ENCODE measurements around the gene CCDC97.

Gene CCDC97

DNA sequence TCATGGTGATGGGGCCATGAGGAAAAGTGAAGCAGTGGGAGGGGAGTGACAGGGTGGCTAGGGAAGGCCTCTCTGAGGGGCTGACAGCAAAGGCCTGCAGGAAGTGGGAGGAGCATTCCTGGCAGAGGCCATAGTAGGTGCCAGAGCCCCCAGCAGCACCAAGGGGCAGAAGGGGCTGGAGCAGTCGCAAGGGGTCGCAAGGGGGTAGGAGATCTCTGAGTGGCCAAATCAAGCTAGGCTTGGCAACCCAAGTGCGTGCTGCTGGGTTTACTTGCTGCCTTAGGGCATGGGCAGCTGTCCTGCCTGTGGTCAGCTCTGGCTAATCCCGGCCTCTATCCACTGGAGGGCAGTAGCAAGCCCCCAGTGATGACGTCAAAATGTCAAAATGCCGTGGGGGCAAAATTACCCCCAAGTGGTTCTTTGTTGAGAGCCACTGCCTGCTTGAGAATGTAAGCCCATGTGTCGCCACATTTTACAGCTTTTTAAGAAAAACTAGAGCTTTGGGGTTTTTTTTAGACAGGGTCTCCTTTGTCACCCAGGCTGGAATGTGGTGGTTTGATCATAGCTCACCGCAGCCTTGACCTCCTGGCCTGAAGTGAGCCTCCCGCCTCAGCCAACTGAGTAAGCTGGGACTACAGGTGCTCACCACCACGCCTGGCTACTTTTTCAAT is 11.8 kb downstream of the CCDC97 start:
- peak; percentile 71 for DNase-seq

DNA sequence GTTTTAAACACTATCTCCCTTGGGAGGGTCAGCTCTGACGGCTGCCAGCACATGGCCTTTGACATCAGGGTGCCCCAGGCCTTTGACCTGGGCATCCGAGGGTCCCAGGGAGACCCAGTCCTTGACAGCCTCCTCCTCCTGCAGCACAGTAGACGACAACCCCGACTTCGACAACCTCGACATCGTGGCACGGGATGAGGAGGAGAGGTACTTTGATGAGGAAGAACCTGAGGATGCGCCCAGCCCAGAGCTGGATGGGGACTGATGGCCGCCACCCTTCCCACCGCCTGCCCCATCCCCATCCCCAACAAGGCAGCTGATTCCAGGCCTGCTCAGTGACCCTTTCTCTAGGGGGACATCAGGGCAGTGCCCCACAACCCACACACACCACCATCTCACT is 12.5 kb downstream of the CCDC97 start:
- no peak for DNase-seq

DNA sequence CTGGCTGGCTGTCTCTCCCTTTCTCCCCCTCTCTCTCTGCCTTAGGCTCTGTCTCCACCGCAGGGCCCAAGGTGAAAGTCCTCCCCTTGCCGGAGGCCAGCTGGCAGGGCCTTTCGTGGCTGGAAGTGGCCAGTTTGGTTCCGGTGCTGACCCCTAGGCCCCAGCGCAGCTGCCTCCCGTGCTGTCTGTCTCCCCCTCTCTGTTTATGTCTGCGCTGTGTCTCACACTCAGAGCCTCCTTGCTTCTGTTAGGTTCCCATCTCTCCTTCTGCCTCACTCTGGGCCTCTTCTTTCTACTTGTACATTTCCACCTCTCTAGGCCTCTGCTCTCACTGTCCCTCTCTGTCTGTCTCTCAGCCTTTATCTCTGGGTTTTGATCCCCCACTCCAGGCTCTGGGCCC is 13.1 kb downstream of the CCDC97 start:
- peak; percentile 45 for DNase-seq

DNA sequence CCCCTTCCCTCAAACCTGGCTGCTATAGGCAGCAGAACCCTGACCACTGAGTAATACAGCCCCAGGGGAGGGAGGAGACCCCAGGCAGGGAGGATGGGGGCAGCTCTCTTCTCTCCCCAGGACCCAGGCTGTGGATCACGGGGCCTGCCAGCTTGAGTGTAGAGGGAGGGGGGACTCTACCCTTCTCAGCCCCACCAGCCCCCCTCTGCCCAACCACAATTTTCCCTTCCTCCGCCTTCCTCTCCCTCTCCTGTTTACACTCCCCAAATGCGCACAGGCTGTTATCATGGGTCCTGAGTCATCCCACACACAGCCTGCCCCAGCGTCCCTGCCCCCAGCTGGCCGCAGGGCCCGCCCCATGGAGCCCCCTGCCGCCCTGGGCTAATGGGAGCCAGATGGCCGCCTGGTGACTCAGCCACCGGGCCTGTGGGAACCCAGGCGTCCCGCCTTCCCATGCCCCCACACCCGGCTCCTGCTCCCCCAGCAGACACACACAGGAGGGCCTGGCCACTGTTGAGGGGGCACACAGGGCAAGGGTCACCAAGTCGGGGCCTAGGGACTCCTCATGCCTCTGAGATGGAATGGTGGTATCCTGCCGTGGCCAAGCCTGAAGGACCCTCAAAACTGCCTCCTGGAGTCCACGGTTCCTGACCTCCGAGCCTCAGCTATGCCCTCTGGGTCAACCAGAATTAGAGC is 13.6 kb downstream of the CCDC97 start:
- peak; percentile 81 for DNase-seq

DNA sequence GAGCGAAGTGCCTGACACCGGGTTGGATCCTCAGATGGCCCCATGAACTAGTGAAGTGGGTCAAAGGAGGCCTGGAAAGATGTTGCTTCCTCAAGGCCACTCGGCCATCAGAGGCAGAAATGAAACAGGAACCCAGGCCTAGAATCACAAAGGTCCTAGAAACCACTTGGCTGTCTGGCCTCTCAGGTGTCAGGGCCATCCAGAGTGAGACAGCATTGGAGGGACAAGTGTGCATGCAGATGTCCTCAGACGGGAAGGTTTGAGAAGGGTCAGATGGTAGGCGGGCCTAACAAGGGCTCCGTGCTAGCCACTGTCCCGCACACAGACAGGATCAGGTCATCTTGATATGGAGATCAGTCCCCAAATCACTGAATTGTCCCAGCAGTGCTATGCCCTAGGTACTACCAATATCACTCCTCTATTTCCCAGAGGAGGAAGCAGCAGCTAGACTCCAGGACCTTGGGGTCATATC is 14.3 kb downstream of the CCDC97 start:
- DNase-seq = no peak

DNA sequence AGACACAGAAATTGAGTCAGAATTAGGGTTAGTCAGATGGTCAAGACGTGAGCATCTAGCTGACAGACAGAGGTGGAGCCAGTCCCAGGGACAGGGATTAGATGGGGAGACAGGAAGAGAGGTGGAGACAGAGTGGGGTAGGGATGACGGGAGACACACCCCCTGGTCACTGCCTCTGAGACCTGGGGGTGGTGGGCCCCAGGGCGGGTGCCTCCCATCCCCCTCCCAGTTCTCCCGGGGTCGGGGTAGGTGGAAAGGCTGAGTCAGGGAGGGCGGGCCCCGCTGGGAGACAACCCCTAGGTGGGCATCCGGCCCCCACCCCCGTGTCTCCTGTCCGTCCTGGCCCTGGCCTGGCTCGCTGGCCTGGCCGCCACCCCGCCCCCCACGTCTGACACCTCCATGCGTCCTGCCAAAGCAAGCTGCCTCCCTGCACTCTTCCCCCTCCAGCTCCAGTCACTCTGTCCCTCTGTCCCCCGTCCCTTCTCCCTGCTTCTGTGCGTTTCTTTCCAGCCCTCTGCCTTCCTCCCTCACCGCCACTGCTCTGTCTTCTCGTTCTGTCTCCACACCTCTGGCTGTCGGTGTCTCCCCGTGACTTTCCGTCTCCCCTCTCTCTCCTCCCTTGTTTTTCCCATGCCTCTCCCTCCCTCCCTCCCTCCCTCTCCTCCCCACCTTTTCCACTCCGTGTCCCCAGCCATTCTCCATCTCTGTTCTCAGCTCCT is 15.1 kb downstream of the CCDC97 start:
- peak; percentile 64 for DNase-seq

DNA sequence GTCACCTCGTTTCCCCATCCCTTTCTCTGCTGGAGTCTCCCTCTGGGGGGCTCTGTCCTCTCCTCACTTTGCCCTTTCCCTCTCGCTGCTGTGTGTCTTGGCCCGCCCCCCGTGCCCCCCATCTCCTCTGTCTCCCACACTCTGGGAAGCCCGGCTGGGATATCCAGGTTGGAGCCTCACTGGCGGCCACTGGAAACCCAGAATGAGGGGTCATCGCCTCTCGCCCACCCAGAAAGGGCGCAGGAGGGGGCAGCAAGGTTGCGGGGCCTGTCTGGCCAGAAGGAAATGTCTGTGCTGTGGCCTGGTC is 15.6 kb downstream of the CCDC97 start:
- DNase-seq = no peak

DNA sequence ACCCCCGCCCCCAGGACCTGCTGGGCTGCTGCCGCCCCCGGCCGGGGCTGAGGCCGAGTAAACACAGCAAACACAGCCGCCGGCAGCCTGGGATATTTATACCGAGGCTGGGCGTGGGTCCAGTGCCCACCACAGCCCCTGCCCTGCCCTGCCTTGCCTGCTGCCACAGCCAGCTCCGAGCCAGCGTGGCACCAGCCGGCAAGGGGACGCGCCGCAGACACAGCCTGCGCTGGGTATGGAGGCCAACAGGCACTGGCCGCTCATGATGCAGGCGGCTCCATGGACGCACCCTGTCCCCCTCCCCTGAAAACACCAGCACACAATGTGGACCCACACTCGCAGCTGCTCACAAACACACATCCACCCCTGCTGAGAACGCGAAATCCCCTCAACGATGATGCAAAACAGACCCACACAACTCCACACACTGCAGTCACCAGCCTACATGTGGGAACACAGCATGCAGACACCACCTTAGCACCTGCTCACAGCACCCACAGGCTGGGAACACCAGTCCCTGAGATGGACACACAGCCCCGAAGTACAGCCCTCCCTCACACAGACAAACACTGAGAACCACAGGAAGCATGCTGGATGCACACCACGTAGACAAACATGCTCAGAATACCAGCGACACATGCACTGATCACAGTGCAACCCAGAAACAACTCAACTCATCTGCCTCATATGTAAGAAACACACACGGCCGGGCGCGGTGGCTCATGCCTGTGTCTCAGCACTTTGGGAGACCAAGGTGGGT is 16.2 kb downstream of the CCDC97 start:
- no peak for DNase-seq

DNA sequence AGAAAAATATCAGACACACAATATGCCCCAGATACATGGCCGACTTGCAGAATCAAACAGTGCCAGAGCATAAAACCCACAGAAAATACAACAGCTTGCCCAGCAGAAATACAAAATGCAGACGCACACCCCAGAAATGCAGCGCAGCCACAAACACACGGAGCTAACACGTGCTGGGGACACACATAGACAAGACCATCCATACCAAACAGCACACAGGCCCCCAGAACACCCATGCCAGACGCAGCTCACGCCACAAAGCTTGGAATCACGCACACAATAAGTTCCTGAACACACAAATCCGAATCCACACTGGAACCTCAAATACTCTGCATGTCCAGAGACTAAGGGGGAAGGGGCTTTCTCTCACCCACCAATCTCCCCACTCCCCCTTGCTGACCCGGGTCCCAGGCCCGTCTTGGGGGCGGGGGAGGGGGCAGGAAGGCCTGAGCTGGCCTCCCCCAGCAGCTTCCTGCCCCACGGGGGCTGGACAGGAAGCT is 17.2 kb downstream of the CCDC97 start:
- DNase-seq = no peak

DNA sequence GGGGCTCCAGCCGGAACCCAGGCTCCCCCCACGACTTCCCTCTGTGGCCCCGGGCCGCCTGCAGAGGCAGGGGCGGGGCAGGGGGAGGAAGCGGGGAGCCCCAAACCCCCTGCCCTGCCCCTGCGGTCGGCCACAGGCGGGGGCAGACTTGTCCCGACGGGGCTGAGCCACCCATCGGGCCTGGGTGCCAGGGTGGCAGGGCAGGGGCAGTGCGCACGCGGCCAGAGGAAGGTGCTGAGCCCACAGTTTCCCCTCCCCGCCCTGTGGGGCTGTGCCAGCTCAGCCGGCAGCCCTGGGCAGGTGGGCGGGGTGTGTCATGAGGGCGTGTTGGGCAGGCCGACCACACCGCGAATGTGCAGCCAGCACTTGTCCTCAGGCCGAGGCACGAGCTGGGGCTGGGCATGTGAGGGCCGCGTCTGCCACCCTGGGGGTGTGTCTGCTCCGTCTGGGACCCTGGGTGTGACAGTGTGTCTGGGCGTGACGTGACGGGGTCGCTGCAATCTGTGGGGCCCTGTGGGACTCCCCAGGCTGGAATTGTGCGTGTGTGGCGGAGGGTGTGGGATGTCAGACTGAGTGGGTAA is 17.7 kb downstream of the CCDC97 start:
- DNase-seq = peak; percentile 20

DNA sequence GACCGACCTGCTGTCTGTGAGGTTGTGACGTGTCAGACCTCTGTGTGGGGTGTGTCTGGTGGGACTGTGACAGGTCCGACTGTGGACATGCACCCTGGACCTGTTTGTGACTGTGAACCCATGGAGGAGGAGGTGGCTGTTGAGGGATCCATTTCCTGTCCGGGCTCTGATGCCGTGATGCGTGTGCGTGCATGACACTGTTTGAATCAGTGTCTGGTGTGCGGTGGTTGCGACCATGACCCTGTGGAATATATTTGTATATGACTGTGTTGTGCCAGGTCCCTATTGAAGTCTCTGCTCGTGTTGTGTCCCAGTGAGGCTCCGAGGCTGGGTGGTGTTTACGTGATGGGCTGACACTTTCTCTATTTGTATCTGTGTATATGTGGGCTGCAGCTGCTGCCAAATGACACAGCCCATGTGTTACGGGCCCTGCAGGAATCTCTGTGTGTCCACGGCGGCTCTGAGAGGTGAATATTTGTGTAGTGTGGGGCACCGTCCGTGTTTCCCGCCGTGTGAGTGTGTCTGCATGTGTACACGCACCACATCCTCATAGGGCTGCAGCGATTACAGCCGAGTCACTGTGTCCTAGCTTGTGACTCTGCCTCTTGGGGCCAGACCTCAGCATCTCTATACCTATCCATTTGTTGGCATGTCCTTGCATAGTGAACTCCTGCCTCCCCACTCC is 18.3 kb downstream of the CCDC97 start:
- DNase-seq = no peak

DNA sequence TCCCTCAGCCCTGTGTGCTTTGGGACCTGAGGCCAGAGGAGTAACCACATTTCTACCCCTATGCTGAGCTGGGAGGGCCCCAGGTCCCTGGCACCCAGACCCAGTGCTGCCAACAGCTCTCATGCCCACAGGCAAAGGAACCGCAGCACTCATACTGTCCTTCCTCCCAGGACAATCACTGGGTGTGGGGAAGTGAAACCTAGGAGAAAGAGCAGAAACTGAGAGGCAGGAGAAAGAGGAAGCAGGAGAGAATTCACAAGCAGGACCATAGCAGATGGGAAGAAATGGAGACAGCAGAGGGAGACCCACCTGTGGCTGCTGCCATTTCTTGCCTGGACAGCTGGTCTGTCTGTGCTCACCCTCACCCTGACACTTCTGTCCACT is 18.9 kb downstream of the CCDC97 start:
- no peak for DNase-seq

DNA sequence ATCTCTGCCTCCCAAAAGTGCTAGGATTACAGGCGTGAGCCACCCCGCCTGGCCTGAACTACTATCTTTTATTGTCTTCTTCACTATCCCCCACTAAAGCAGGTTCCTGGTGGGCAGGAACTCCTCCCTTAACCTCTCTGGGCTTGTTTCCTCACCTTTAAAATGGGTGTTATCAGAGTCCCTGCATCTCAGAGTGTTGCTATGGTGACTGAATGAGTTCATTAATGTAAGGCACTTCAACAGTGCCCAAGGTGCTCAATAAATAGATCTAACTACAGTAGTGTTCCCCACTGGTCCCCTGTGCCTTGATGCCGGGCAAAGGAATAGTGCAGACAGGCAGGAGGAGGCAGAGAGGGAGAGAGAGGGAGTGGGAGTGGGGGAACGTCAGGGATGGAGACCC is 20.5 kb downstream of the CCDC97 start:
- no peak for DNase-seq

DNA sequence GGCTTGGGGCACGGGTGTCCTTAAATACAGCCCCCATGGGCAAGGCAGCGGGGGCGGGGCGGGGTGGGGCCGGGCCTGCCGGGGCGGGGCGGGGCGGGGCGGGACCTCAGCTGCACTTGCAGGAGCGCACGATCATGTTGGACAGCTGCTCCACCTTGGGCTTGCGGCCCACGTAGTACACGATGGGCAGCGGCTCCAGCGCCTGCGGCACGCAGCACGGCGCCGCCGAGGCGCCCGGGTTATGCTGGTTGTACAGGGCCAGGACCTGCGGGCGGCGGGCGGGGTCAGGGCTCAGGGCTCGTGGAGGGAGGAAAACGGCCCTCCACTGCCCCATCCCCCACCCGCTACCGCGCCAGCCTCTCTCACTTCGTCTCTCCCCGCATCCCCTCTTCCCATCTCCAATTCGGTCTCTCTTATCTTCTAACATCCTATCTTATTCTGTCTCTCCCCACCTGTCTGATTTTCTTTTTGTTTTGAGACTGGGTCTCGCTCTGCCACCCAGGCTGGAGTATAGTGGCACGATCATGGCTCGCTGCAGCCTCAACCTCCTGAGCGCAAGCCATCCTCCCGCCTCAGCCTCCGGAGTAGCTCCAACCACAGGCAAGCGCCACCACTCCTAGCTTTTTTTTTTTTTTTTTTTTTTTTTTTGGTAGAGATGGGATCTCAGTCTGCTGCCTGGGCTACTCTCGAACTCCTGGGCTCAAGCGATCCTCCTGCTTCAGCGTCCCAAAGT is 21.1 kb downstream of the CCDC97 start:
- DNase-seq = no peak

DNA sequence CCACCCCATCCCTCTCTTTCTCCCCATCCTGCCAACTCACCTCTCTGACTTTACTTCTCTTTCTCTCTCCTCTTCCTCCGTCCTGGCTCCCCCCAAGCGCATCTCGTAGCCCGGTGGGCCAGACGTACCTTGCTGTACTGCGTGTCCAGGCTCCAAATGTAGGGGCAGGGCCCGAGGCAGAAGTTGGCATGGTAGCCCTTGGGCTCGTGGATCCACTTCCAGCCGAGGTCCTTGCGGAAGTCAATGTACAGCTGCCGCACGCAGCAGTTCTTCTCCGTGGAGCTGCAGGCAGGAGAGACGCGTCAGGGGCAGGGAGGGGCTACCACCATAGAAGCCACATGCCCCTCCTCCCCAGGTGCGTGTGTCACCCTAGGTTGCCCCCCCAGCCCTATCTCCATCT is 22.0 kb downstream of the CCDC97 start:
- no peak for DNase-seq

DNA sequence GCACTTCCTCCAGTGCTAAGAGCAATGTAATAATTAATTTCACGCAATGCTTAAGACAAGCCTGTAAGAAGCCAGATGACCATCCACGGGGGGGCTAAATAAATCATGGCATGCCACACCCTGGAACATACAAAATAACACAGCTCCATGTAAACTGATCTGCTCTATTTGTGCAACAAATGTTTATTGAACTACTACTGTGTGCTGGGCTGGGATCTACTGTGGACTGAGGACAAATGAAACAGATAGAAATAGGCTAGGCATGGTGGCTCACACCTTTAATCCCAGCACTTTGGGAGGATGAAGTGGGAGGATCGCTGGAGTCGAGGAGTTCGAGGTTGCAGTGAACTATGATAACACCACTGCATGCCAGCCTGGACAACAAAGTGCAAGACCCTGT is 22.5 kb downstream of the CCDC97 start:
- DNase-seq = no peak

DNA sequence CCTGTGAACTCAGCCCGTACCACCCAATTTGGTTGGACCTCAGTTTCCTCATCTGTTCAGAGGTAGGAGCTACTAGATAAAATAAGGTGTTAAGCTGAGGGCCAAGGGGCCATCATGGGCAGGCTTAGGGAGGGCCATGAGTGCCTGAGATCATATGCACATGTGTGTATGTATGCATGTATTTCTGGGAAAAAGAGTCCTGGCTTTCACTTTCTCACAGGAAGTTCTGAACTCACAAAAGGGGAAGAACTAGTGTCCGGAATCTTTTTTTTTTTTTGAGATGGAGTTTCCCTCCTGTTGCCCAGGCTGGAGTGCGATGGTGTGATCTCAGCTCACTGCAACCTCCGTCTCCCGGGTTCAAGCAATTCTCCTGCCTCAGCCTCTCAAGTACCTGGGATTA is 24.8 kb downstream of the CCDC97 start:
- DNase-seq = no peak

DNA sequence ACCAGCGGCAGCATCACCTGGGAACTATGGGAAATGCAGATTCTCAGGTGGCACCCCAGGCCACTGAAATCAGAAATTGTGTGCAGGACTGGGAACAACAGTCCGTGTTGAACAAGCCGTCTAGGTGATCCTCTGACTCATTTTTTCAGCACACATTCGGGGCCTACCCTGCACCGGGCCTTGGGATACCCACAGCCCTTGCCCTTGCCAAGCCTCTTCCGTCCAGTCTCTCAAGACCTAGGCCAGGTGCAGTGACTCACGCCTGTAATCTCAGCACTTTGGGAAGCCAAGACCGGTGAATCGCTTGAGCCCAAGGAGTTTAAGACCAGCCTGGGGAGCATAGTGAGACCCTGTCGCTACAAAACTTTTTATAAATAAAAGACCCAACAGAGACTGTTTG is 25.5 kb downstream of the CCDC97 start:
- no peak for DNase-seq

DNA sequence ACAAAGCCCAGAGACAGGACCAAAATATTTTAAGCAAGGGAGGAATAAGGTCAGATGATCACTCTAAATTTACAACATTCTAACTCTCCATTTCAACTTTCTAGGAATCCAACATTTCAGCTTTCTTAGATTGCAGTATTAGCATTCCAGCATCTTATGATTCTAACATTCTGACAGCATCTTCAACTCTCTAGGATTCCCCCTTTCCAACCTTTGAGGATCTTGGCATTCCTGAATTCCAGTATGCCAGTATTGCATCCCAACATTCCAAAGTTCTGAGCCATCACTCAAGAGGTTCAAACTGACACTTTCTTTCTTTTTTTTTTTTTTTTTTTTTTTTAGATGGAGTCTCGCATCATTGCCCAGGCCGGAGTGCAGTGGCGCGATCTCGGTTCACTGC is 30.0 kb downstream of the CCDC97 start:
- no peak for DNase-seq

DNA sequence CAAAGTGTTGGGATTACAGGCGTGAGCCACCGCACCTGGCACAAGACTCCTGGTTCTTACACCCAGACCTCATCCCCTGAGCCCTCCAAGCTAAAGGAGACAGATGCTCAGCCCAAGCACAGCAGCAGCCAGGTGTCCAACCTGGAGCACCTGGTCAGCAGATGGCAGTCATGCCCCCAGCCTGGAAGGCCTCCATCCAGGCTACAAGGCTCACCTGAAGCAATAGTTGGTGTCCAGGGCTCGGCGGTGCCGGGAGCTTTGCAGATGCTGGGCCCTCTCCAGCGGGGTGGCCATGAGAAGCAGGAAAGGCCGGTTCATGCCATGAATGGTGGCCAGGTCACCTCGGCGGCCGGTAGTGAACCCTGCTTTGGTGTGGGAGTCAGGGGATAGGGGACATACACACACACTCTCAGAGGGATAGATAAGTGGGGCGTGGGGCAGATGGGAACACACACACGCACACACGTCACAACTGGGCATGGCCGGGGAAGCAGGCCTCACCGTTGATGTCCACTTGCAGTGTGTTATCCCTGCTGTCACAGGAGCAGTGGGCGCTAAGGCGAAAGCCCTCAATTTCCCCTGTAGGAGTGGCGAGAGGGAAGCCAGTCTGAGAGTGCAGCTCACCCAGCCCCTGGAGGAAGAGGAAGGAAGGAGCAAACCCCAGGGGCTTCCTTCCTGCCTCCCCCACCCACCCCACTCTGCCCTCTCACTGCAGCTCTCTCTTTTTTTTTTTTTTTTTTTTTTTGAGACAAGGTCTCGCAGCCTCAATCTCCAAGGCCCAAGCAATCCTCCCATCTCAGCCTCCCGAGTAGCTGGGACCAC is 31.9 kb downstream of the CCDC97 start:
- no peak for DNase-seq

DNA sequence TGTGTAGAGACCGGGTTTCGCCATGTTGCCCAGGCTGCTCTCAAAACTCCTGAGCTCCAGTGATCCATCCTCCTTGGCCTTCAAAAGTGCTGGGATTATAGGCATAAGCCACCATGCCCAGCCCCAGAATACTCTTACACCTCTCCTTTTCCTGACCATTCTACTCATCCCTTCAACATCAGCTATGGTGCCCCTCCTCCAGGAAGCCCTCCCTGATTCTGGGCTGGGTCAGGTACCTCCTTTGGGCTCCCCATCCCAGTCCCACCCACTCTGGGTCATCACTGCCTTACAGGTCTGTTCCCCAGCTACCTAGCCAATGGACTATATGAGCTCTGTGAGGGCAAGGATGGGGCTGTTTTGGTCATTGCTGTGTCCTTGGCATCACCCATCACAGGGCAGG is 34.2 kb downstream of the CCDC97 start:
- DNase-seq = no peak

All from T1000 (cell line).